Endothelial cell of umbilical vein (primary cell): ENCODE results near the gene CCDC126. TPM values are rescaled to one million over a fixed set of nuclear protein-coding genes. Genes with fewer than 3 reads are reported as not detected.
A peak's percentile ranks its signal among the peaks of the same experiment; 100 is the strongest.

ENCODE experiments used
- Bru-seq: library from RNA; stranded (reverse); fragments of 400-500 nt; gene quantifications from one replicate; lab custom pipeline; 2021; lab: Mats Ljungman, UMichigan
- BruChase-seq, 2 experiments: library from RNA; stranded (reverse); fragments of 400-500 nt; gene quantifications; one replicate each; lab custom pipeline; 2021; lab: Mats Ljungman, UMichigan
- BruUV-seq: library from RNA; stranded (reverse); fragments of 400-500 nt; replicated peaks from 2 replicates; lab custom pipeline; 2021; lab: Mats Ljungman, UMichigan
- CTCF ChIA-PET: fragments of 300-600, 350-600 bp; sonication (Branson Sonifier 250); formaldehyde crosslinking; loops from one replicate; lab custom pipeline; 2021; ENCODE audit warnings: antibody characterized with exemption, inconsistent platforms; lab: Charles Lee
- POLR2A ChIA-PET: fragments of 300-600, 350-600 bp; sonication (Branson Sonifier 250); formaldehyde crosslinking; loops from one replicate; lab custom pipeline; 2021; ENCODE audit warnings: antibody characterized with exemption, inconsistent platforms; lab: Charles Lee
- DNase-seq: peaks from one replicate; pipeline ENCODE4 v3.0.0-alpha.2; 2011; ENCODE audit warnings: low read depth, low spot score
- FAIRE-seq: peaks from 2 replicates; lab custom pipeline; 2011; peaks lifted over from hg19 to GRCh38; lab: Jason Lieb, UNC
- H2AFZ ChIP-seq: 2 replicates; pipeline ENCODE4 v1.6.0; 2012; ENCODE audit warnings: low read depth, low read length, control low read depth, inconsistent platforms
- H3K27ac ChIP-seq: 2 replicates; pipeline ENCODE4 v1.5.1; 2011; ENCODE audit warnings: low read depth, mild to moderate bottlenecking, control low read depth, low read length, moderate library complexity; ENCODE audit not compliant: insufficient read depth
- H3K27me3 ChIP-seq, 2 experiments: 2 replicates each; pipeline versions ENCODE4 v1.6.0 to v1.6.1; 2011; ENCODE audit warnings: low read length in 2 of 2, mixed read lengths in 1 of 2; ENCODE audit not compliant: control insufficient read depth in 2 of 2, insufficient read depth in 2 of 2
- H3K36me3 ChIP-seq, 2 experiments: 2 replicates in 1 of 2; 3 replicates in 1 of 2; pipeline ENCODE4 v1.5.1; 2011; ENCODE audit warnings: low read length in 2 of 2, mild to moderate bottlenecking in 1 of 2, moderate library complexity in 1 of 2; ENCODE audit not compliant: control insufficient read depth in 2 of 2, insufficient read depth in 2 of 2; ENCODE audit errors: extremely low read depth in 1 of 2
- H3K4me1 ChIP-seq: 3 replicates; pipeline ENCODE4 v1.5.1; 2011; ENCODE audit warnings: mild to moderate bottlenecking, low read length; ENCODE audit not compliant: control insufficient read depth, insufficient read depth; ENCODE audit errors: extremely low read depth
- H3K4me2 ChIP-seq: 2 replicates; pipeline ENCODE4 v1.6.1; 2011; ENCODE audit warnings: low read length, control low read depth, mixed read lengths; ENCODE audit not compliant: insufficient read depth
- H3K4me3 ChIP-seq, 3 experiments: fragments of 200-600 bp in 1 of 3; sonication (generic), shearing (Covaris generic) in 1 of 3; replicated peaks in 1 of 3; 2 replicates each; pipeline ENCODE4 v1.5.1; 2011 to 2016; ENCODE audit warnings: control low read depth in 3 of 3, low read length in 3 of 3, mild to moderate bottlenecking in 2 of 3, inconsistent platforms in 1 of 3, low read depth in 1 of 3, moderate library complexity in 1 of 3; ENCODE audit not compliant: insufficient read depth in 1 of 3
- H3K79me2 ChIP-seq: 2 replicates; pipeline ENCODE4 v1.6.0; 2012; ENCODE audit warnings: low read length, inconsistent platforms; ENCODE audit not compliant: control insufficient read depth, insufficient read depth
- H3K9ac ChIP-seq: replicated peaks from 2 replicates; pipeline ENCODE3; 2011; ENCODE audit warnings: low read length, control low read depth; ENCODE audit not compliant: insufficient read depth; ENCODE audit errors: extremely low read depth
- H3K9me1 ChIP-seq: replicated peaks from 3 replicates; pipeline ENCODE4 v1.6.0; 2011; ENCODE audit warnings: mild to moderate bottlenecking, low read length; ENCODE audit not compliant: control insufficient read depth, insufficient read depth; ENCODE audit errors: extremely low read depth
- H3K9me3 ChIP-seq: replicated peaks from 2 replicates; pipeline ENCODE4 v1.5.1; 2012; ENCODE audit warnings: low read length, inconsistent platforms; ENCODE audit not compliant: control insufficient read depth, insufficient read depth
- H4K20me1 ChIP-seq: replicated peaks from 2 replicates; pipeline ENCODE3; 2011; ENCODE audit warnings: mild to moderate bottlenecking, low read length; ENCODE audit not compliant: control insufficient read depth, insufficient read depth; ENCODE audit errors: extremely low read depth
- JUN ChIP-seq: IDR thresholded peaks from 2 replicates; pipeline ENCODE4 v1.6.1; 2011; ENCODE audit warnings: borderline replicate concordance, low read depth; ENCODE audit not compliant: insufficient read length, insufficient read depth
- MYC ChIP-seq: IDR thresholded peaks from one replicate; pipeline ENCODE4 v1.6.1; 2011; ENCODE audit warnings: mild to moderate bottlenecking, low read depth, low read length
- POLR2A ChIP-seq: IDR thresholded peaks from 2 replicates; pipeline ENCODE4 v1.6.1; 2012; ENCODE audit warnings: low read depth, mild to moderate bottlenecking, control low read depth, low read length
- POLR2AphosphoS5 ChIP-seq: IDR thresholded peaks from 2 replicates; pipeline ENCODE4 v1.6.1; 2012; ENCODE audit warnings: low read depth, mild to moderate bottlenecking, control low read depth, low read length, moderate library complexity; ENCODE audit not compliant: insufficient read depth
- dilution Hi-C: fragments of 300-500 bp; cut with MboI; formaldehyde crosslinking; loops from one replicate; pipeline ENCODE4 v1.15.0; 2019; ENCODE audit warnings: low sequenced_read_pairs; ENCODE audit not compliant: extremely low pct_ligation_motif_present
- intact Hi-C: fragments of 100-400 bp; cut with micrococcal nuclease; formaldehyde crosslinking; loops from one replicate; pipeline ENCODE4 v1.10.0; 2022
- long read RNA-seq: library from polyadenylated mRNA; stranded (forward); transcript quantifications from one replicate; pipeline ENCODE4 v2.0.0, GENCODE V29; 2021
- polyA minus RNA-seq, 3 experiments: library from RNA; depleted of rRNA, polyadenylated mRNA; stranded (reverse); fragments of >200 nt; gene quantifications; 1 replicate in 1 of 3; 2 replicates in 2 of 3; pipeline ENCODE4 v1.2.3, GENCODE V29; 2011
- polyA plus RNA-seq, 4 experiments: library from polyadenylated mRNA; depleted of rRNA in 3 of 4; stranded (reverse) in 3 of 4; unstranded in 1 of 4; fragments of >200 nt; gene quantifications; 2 replicates each; pipeline versions ENCODE4 v1.2.1 to v1.2.3, GENCODE V29; 2011 to 2012; ENCODE audit warnings: missing spikeins in 1 of 4
- total RNA-seq: library from RNA; stranded (reverse); gene quantifications from 2 replicates; pipeline ENCODE4 v1.2.3, GENCODE V29; 2021
- TF ChIP-seq, protein P1 (sequence below): IDR thresholded peaks from 2 replicates; pipeline ENCODE4 v1.6.1; 2011; ENCODE audit not compliant: insufficient read depth, insufficient read length

The CCDC126 gene, protein sequence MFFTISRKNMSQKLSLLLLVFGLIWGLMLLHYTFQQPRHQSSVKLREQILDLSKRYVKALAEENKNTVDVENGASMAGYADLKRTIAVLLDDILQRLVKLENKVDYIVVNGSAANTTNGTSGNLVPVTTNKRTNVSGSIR
- total RNA-seq, result 7.1 and 8.6 TPM in 2 replicates
- polyA plus RNA-seq, result 4.0 and 4.9 TPM in 2 replicates
- polyA plus RNA-seq (2011; cell fraction: cytosol; rRNA removed), result 3.6 and 4.6 TPM in 2 replicates
- polyA plus RNA-seq (2011; cell fraction: nucleus; rRNA removed), result 4.7 and 4.8 TPM in 2 replicates
- 6.2 and 6.7 TPM in 2 replicates for polyA plus RNA-seq (2012)
- polyA minus RNA-seq, result 5.3 and 6.7 TPM in 2 replicates
- polyA minus RNA-seq (2011; cell fraction: cytosol; rRNA and poly(A)+ RNA removed), result 3.8 TPM
- 8.3 and 9.8 TPM in 2 replicates for polyA minus RNA-seq (2011; cell fraction: nucleus; rRNA and poly(A)+ RNA removed)
- Bru-seq, nascent RNA, result percentile 57 among the genes with signal in this experiment
- percentile 65 among the genes with signal in this experiment for BruChase-seq, experiment 1, labeled RNA remaining after a 6-hour chase
- BruChase-seq, experiment 2, labeled RNA remaining after a 2-hour chase, result percentile 67 among the genes with signal in this experiment
- long read RNA-seq, transcript CCDC126-201 (4 exons, 2,473 nt), result major isoform, 10 of 32 reads
- long read RNA-seq, partial matches to known transcripts, result 11 of 32 reads
- long read RNA-seq, other reads (novel, unspliced or antisense), result 3 of 32 reads

DNA sequence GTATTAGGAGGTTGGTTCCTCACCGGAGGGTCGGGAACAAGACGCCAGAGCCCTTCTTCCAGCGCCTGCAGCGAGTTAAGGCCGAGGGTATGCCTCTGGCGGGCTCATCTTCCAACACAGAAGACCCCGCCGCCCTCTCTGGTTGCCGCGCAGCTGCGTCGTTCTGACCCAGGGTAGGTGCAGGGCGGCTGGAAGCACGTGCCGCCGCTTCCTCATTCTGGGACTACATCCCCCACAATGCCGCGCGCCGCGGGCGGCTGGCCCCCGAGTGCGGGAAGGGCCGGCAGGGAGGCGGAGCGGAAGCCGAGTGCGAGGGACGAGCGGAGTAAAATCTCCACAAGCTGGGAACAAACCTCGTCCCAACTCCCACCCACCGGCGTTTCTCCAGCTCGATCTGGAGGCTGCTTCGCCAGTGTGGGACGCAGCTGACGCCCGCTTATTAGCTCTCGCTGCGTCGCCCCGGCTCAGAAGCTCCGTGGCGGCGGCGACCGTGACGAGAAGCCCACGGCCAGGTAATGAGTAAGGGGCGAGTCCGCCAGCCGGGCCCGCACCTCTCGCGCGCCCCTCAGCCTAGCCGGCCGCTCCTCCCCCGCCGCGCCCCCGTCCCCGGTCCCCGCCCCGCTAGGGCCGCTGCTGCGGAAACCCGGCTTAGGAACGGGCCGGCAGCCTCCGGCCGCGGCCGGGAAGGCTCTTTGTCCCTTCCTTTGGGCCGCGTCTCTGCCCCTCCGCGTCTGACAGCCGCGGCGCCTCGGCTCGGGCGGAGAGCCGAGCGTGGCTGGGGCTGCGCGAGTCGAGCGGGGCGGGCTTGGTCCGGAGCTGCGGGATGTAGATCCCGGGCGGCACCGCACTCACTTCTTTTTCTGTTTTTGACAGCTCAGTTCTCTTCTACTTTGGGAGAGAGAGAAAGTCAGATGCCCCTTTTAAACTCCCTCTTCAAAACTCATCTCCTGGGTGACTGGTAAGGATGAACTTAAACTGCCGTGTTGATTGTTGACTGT lies at the start of gene CCDC126:
CCDC126 (plus strand) TSS at position 289 of the 998 bp plus-strand sequence. CDS start 13,934 bp downstream, outside the sequence.
- no peak for TF ChIP-seq MYC
- TF ChIP-seq POLR2AphosphoS5, result peak; percentile 35
- peak; percentile 16 for TF ChIP-seq POLR2A
- TF ChIP-seq, protein P1, sequence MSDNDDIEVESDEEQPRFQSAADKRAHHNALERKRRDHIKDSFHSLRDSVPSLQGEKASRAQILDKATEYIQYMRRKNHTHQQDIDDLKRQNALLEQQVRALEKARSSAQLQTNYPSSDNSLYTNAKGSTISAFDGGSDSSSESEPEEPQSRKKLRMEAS, result peak; percentile 83
- TF ChIP-seq JUN, result no peak
- intact Hi-C loops (loop anchor here (1.0 kb wide), 2 partner anchors 83 to 416 kb away; partner anchors contain the start of gene FAM221A), dilution Hi-C loops (no loop called here)
- no TSS peak for BruUV-seq
- Histone ChIP-seq H3K79me2 (peaks cover 3% of the 10 kb centered on the region), H3K27ac (peak within 1 kb of the TSS; percentile 73), H4K20me1 (no peaks in the 10 kb centered on the region), H2AFZ (peak within 1 kb of the TSS; percentile 98), H3K36me3 (no peaks in the 10 kb centered on the region), H3K27me3 (peaks cover 0 to 5% of the 10 kb centered on the region in 2 experiments), H3K9ac (peak within 1 kb of the TSS; percentile 87), H3K4me1 (peaks cover 12% of the 10 kb centered on the region), H3K4me3 (peak within 1 kb of the TSS; percentile 67 to 94 (median 70)), H3K9me1 (no peaks in the 10 kb centered on the region), H3K4me2 (peak within 1 kb of the TSS; percentile 93), H3K9me3 (no peaks in the 10 kb centered on the region)
- FAIRE-seq (peak; percentile 58), DNase-seq (peak; percentile 93)
- ChIA-PET POLR2A (no interaction called here), CTCF (interaction anchor here (0.7 to 1.4 kb wide), 7 partner anchors 16 to 1215 kb away, joined by 3 to 7 read pairs (median 4); partner anchors contain the start of gene FAM221A)
